HG03342 (cell line): Measurements from ENCODE around the gene FBLL1.
"Not testable (repeated sequence)": the region's sequence is repeated elsewhere in the genome, so short reads cannot be mapped to it uniquely, and the experiment has no call there.

ENCODE experiments used
- ATAC-seq: cut with Tn5 transposase; IDR thresholded peaks from one replicate; pipeline ENCODE4 v1.9.1; 2021; ENCODE audit warnings: mild to moderate bottlenecking, moderate library complexity; ENCODE audit not compliant: unreplicated experiment

Gene FBLL1

DNA sequence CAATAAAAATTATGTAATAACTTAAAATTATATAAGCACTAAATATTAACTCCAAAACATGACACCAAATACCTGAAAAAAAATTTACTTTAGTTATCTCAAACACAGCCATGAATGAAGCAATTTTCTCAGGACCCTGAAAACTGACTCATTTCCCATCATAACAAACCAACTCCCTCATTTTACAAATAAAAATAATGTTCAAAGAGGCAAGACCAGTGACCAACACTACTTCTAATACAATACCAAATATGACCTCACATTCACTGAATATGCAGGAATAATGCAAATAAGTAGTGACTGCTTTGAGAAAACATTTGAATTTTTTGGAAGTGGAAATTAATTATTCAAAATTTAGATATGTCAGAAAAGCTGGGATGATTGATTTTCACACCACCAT, 21.6 kb downstream of the FBLL1 start:
- ATAC-seq = no peak

DNA sequence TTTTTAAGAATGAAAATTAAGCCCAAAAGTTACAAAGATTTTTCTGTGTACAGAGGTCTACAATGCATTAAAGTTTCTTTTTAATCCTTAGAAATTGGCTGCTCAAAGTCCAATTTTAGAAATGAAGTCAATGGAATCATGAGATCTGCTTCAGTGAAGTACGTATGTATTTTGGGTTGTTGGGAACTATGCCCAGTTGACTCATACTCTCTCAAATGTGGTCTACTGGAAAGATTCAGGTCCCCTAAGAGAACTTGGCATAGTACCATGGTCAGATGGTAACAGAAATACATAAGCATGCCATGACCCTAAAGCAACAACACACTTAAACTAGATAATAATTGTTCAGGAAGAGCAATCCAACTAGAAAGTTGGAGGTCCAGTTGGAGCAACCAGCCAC, 23.0 kb downstream of the FBLL1 start:
- no peak for ATAC-seq

DNA sequence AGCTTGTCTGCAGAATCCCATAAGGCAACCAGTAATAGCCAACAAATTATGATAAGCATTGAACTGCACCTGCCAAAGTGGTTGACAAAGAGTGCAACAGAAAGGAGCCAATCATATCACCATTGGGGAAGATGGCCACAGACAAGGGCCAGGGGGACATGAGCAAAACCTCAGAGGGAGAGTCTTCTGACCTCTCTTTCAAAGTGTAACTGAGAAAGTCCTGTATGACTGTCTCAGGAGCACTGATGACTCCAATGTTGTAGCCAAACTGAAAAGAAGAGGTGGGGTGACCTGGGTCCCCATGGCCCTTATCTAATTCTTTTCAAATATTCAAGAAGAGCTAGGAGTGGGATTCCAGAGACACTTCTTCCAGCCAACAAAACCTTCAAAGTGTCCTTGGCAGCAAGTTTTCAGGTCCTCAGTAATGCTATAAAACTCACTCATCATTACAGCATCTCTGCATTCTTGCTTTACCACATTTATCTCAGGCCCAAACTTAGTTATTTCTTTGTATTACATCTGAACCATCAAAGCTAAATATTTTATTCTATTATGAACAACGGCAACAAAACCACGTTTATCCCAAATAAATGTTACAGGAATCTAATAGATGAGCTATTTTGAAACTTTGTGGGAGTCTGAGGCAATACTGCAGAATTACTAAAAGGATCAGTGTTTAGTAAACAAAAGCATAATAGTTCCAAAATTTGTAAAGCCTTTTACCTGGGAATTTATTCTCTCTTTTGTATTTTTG, 24.4 kb downstream of the FBLL1 start:
- no peak for ATAC-seq

DNA sequence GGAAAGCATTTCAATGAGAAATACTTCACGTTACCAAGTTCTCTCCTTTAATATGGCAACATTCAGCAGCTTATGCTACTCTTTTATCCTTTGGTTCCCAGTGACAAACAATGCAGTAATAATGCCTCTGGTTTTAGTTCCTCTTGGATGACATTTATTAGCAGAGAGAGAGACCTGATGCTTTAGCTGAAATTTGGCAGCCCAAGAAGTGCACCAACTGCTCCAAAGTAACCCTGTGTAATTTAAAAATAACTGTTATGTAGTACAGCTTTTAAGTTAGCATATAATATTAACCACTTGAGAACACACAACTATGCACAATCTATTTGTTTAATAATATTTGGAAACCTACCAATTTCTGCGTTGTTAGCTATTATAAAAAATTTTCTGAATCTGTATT, 28.3 kb downstream of the FBLL1 start:
- no peak for ATAC-seq

DNA sequence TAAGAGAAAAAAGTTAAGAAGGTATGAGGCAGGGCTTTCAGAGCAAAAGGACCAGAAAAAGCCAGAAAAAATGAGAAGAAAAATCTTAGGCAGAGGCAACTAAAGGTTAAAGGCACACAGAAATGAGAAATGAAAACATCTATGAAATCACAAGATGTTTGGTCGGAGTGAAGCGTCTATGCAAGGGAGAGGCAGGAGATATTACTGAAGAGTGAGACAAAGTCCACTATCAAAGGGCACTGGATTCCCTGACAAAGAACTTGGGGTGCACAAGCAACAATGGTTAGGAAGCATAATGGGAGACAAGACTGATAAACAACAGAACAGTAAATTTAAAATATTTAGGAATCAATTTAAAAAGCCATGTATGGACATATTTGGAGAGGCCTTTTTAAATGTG, 33.2 kb downstream of the FBLL1 start:
- ATAC-seq = no peak

DNA sequence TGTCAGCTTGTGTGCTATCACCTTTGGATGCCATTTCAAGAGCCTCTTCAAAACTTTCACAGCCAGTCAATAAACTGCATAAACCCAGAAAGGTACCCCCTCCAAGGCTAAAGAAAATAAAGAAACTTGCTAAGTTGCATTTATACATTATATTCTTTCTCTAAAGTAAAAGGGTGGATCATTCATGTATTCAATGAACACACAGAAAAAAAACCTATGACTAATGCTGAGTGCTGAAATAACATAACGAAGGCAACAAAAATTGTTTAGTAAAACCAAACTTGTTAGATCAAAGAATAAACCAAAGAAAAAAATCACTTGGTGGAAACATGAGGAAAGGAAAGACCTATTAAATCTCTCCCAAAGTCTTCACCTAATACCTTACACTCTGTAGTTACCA, 34.9 kb downstream of the FBLL1 start:
- no peak for ATAC-seq

DNA sequence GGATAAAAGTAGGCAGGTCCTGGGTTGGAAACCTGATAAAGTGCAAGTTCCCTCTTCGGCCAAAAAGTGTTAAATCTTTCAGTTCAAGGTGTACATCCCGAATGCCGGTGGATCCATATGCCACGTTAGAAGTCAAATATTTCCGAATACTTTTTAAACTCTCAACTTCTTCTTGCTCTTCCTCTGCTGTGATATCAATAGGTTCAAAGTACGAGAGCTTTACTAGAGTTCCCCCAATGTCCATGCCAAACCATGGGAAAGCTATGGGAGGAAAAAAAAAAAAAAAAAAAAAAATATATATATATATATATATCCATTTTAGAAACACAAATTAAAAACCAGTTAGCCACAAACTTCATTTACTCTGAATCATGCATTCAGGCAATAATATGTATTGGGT, 39.6 kb downstream of the FBLL1 start:
- no peak for ATAC-seq

DNA sequence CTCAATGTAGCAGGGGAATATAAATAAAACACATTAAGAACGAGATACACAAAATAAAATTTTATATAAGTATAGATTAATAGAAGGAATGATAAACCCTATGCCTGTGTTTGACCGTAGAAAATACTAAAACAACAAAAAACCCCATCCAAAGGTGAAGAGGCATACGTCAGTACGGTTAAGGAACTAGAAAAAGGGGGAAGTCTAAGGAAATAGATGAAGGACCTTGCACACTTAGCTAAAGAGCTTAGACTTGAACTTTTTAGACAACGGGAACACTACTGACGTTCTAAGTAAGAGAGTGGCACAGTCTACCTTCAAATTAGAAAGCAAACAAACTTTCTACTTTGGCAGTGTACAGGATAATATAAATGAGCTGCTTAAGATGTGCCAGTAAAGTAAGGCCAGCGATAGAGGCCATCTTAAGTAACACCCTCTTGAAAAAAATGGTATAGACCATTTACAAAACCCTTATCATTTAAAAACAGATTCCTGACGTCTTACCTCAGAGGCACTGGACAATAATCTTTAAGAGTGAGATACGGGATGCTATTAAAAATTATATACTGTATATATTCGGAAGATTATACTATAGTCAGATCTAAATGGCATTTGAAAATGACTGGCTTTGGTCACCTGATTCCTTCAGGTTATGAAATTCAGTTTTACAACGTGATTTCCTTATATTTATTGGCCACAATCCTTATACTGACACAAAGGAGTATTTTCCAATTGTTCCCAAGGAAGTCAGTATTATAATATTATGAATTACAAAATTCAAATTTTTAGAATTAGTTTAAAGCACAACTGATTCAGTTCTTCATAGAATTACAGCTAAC, 41.6 kb downstream of the FBLL1 start:
- no peak for ATAC-seq

DNA sequence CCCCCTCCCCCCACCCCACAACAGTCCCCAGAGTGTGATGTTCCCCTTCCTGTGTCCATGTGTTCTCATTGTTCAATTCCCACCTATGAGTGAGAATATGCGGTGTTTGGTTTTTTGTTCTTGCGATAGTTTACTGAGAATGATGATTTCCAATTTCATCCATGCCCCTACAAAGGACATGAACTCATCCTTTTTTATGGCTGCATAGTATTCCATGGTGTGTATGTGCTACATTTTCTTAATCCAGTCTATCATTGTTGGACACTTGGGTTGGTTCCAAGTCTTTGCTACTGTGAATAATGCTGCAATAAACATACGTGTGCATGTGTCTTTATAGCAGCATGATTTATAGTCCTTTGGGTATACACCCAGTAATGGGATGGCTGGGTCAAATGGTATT, 44.6 kb downstream of the FBLL1 start:
- not testable (repeated sequence) for ATAC-seq

DNA sequence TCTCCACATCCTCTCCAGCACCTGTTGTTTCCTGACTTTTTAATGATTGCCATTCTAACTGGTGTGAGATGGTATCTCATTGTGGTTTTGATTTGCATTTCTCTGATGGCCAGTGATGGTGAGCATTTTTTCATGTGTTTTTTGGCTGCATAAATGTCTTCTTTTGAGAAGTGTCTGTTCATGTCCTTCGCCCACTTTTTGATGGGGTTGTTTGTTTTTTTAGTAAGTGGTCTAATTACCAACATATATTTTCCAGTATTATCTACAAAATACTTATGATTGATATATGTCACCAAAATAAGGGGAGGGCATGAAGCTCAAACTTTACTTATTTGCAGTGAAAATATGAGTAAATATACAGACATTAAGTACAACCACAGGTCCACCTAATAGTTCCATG, 45.1 kb downstream of the FBLL1 start:
- not testable (repeated sequence) for ATAC-seq

DNA sequence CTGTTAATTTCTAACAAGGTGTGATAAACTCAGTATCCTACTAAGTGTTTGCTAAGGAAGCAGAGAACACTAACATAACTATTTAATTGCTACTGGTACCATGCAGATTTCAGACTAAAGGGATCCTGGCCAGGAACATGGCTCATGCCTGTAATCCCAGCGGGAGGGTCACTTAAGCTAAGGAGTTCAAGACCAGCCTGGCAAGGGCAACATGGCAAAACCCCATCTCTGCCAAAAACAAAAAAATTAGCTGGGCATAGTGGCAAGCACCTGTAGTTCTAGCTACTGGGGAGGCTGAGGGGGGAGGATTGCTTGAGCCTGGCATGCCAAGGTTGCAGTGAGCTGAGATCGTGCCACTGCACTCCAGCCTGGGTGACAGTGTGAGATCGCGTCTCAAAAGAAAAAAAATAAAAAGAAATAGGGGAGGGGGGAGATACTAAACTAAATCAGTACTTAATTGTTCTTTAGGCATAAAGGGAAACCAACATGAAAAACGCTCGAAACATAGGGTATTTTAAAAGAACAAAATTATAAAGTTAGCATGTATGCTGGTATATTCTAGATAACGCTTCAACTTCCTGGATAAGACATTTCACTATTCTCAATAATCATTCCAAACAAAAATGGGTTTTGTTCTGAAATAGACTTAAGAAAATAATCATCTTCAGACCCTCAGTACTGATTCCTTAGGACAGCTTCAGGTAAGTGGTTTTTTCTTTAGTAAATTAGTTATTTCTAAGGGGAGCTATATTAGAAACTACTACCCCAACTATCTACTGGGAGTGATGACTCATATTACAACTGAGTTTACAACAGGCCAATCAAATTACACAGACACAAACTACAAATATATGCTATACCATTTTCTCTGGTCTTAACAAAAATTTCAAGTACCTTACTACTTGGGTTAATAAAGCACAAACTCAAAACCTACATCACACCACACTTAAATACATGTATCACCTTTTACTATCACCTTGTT, 46.6 kb downstream of the FBLL1 start:
- no peak for ATAC-seq

DNA sequence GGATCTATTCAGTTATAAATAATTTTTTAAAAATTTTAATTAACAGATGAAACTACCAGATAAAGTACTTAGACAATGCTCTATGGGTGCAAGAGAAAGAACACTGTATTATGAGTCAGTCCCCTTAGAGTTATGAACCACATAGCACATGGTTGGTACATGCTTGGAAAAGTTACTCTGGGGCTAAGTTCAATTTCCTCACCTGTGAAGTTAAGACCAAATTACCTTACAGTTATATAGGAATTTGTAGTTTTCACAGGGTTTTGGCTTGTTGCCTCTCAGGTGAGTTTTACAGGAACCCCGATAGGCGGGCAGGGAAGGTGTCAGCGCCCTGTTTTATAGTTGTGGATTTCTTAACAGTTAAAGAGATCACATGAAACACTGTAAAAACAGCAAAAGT, 48.9 kb downstream of the FBLL1 start:
- no peak for ATAC-seq

DNA sequence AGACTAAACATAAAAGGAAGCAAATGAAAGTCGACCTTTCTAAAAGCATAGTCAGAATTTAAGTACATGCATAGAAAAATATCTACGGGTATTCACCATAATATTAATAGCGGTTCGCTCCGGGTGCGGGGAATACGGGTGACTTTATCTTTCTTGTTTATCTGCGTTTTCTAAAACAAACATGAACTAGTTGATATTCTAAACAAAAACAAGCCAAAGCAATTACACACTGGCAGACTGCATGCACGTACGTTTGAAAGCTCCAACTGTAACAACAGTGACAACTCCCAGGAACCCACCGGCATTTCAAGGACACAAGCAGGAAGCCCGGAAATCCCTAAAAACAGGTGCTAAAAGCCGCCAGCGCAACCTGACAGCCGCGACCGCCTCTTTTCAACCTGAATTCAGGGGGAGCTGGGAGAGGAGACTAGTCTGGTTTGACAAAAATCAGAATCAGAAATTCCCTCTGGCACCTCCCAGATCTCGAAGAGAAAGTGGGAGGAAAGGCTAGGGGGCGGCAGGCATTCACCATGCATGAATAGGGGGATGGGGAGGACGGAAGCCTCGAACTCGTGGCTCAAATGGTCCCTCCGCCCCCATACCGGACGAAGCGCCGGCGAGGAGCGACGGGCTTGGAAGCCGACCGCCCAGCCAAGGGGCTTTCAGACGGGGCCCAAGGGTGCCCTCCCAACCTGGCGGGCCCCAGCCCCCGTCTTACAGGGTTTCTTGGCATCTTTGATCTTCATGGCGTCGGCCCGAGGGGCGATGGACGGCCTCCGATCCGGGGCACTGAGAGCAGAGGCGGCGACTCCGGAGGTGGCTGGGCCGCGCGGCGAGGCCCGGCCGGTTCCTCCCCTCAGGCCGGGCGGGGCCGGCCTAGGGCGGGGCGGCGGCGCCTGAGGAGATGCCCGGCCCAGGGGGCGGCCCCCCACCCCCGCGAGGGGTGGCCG, 49.7 kb downstream of the FBLL1 start, which contains the start of gene PANK3:
PANK3 (minus strand) TSS at position 831 of the 950 bp plus-strand sequence; CDS start at position 746, 85 bp downstream.
- ATAC-seq = peak; percentile 55

DNA sequence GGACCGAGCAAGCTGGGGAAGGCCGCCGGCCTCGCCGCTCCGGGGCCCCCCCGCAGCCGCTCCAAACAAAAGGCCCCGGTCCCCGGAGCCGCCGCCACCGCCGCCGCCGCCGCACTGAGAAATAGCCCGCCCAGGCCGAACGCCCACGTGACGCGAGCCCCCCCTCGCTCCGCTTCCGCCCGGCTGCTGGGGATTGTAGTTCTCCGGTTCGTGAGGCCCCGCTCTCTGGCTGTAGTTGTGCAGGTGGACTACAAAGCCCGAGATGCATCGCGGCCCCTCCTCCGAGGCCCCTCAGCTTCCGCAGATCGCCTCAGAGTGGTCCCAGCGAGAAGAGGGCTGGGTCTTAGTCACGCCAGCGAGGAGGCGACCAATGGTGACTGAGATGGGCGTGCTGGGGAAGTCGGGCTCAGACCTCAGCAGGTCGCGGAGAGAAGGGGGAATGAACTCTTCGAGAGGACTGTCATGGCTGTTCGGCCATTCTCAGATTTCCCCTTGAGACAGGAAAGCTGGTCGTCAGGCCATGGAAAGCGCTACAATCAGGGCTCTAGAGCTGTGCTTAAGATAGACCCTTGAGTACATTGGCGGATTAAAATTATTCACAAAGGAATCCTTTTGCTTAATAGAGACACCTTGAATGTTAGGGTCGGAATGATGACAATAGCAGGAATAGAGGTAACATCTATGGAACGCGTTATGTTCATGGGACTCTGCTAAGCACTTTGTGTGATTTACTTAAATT, 50.6 kb downstream of the FBLL1 start:
- peak; percentile 93 for ATAC-seq

DNA sequence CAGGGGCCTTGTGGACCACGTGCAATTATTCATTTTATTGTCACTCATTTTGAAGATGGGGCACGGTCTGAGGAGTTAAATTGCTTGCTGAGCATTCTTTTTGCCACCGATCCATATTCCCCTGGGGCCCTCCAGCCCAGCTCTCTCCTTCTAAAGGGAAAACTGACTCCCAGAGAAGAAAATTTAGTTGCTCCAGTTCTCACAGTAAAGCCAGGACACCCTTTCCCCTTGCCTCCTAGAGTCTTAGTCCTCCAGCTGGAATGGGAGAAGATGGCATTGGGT, 51.1 kb downstream of the FBLL1 start:
- ATAC-seq = no peak
